Measurements from ENCODE around the gene CRIM1.

CRIM1 gene

GRCh38 chr2:36482576-36483214, 127.1 kb downstream of the CRIM1 start:
- H3K4me1 ChIP-seq (ENCODE audit: control insufficient read depth, insufficient read depth, low read length): peaks cover 24% of the 10 kb centered on the region
- no peak overlapping the region for H3K4me3 ChIP-seq (ENCODE audit: low read depth, low read length)
- H3K27me3 ChIP-seq (ENCODE audit: control insufficient read depth, insufficient read depth, low read length): no peaks in the 10 kb centered on the region
- H3K9ac ChIP-seq (ENCODE audit: low read depth, low read length): no peak overlapping the region
- H3K27ac ChIP-seq (ENCODE audit: low read depth, low read length): no peak overlapping the region
- H3K36me3 ChIP-seq (ENCODE audit: control insufficient read depth, insufficient read depth, low read length): peaks cover 54% of the 10 kb centered on the region
- no peaks in the 10 kb centered on the region for H3K9me3 ChIP-seq (ENCODE audit: control insufficient read depth, insufficient read depth, low read length)

- Histone ChIP-seq H3K4me1 (ENCODE audit: control insufficient read depth, insufficient read depth, low read length) (peaks cover 24% of the 10 kb centered on the region), H3K27ac (ENCODE audit: low read depth, low read length) (no peak overlapping the region), H3K4me3 (ENCODE audit: low read depth, low read length) (no peak overlapping the region)
These were observed 127.7 kb downstream of the CRIM1 start for GRCh38 chr2:36483290-36483689.

GRCh38 chr2:36484454-36484853, 128.9 kb downstream of the CRIM1 start:
- peaks cover 46% of the 10 kb centered on the region for H3K36me3 ChIP-seq (ENCODE audit: control insufficient read depth, insufficient read depth, low read length)

More at GRCh38 chr2:36483290-36483689, 127.7 kb downstream of the CRIM1 start:
- Histone ChIP-seq H3K27me3 (ENCODE audit: control insufficient read depth, insufficient read depth, low read length) (no peaks in the 10 kb centered on the region), H3K9me3 (ENCODE audit: control insufficient read depth, insufficient read depth, low read length) (no peaks in the 10 kb centered on the region), H3K9ac (ENCODE audit: low read depth, low read length) (no peak overlapping the region), H3K36me3 (ENCODE audit: control insufficient read depth, insufficient read depth, low read length) (peaks cover 51% of the 10 kb centered on the region)

DNA sequence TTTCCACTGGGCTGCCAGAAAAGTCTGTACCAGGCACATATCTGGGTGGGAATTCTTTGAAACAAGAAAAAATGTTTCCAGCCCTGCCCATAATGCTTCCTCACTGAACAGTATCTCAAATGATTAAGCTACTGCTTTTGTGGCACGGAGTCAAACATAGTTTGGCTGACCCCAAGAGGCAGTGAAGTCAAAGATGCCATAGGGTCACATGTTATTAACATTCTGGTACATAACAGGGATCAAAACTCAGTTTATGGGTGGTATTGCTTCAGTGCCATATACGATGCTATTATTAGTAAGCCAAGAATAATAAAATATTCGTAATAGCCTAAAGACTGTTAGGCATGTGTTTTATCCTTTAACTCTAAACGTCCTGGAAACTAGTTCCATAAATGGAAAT, 129.9 kb downstream of the CRIM1 start:
- no peak overlapping the region for H3K9ac ChIP-seq (ENCODE audit: low read depth, low read length)
- H3K4me3 ChIP-seq (ENCODE audit: low read depth, low read length): no peak overlapping the region
- H3K4me1 ChIP-seq (ENCODE audit: control insufficient read depth, insufficient read depth, low read length): peaks cover 12% of the 10 kb centered on the region
- no peak overlapping the region for H3K27ac ChIP-seq (ENCODE audit: low read depth, low read length)
- H3K36me3 ChIP-seq (ENCODE audit: control insufficient read depth, insufficient read depth, low read length): peaks cover 35% of the 10 kb centered on the region
- H3K9me3 ChIP-seq (ENCODE audit: control insufficient read depth, insufficient read depth, low read length): no peaks in the 10 kb centered on the region
- H3K27me3 ChIP-seq (ENCODE audit: control insufficient read depth, insufficient read depth, low read length): no peaks in the 10 kb centered on the region

More at GRCh38 chr2:36484454-36484853, 128.9 kb downstream of the CRIM1 start:
- Histone ChIP-seq H3K27me3 (ENCODE audit: control insufficient read depth, insufficient read depth, low read length) (no peaks in the 10 kb centered on the region), H3K4me3 (ENCODE audit: low read depth, low read length) (no peak overlapping the region), H3K27ac (ENCODE audit: low read depth, low read length) (no peak overlapping the region), H3K9me3 (ENCODE audit: control insufficient read depth, insufficient read depth, low read length) (no peaks in the 10 kb centered on the region), H3K9ac (ENCODE audit: low read depth, low read length) (no peak overlapping the region), H3K4me1 (ENCODE audit: control insufficient read depth, insufficient read depth, low read length) (peaks cover 17% of the 10 kb centered on the region)

- Histone ChIP-seq H3K4me3 (ENCODE audit: low read depth, low read length) (no peak overlapping the region), H3K9ac (ENCODE audit: low read depth, low read length) (peak overlapping the region; percentile 1; the same call in 1 of the 2 replicates), H3K9me3 (ENCODE audit: control insufficient read depth, insufficient read depth, low read length) (no peaks in the 10 kb centered on the region), H3K27me3 (ENCODE audit: control insufficient read depth, insufficient read depth, low read length) (no peaks in the 10 kb centered on the region), H3K4me1 (ENCODE audit: control insufficient read depth, insufficient read depth, low read length) (peaks cover 12% of the 10 kb centered on the region), H3K36me3 (ENCODE audit: control insufficient read depth, insufficient read depth, low read length) (peaks cover 24% of the 10 kb centered on the region), H3K27ac (ENCODE audit: low read depth, low read length) (no peak overlapping the region)
These were observed 131.0 kb downstream of the CRIM1 start for GRCh38 chr2:36486521-36487044.

DNA sequence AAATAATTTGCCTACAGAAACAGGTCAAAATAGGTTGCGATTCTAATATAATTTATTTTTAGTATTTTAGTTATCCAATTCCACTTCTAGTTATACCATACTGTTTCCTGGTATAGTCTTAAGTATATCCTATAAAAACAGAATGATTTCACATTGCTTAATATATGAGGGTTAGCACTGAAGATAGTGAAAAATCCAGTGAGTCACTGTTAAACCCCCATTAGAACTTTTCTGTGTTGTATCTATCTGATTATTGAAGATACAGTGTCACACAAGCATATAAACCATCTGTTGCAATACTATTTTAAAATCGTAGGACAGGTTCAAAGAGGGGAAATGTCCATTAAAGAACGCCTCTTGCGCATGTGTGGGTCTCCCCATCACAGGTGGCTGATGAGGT, 132.4 kb downstream of the CRIM1 start:
- Histone ChIP-seq H3K9ac (ENCODE audit: low read depth, low read length) (no peak overlapping the region), H3K27ac (ENCODE audit: low read depth, low read length) (no peak overlapping the region), H3K36me3 (ENCODE audit: control insufficient read depth, insufficient read depth, low read length) (peaks cover 11% of the 10 kb centered on the region), H3K27me3 (ENCODE audit: control insufficient read depth, insufficient read depth, low read length) (no peaks in the 10 kb centered on the region), H3K9me3 (ENCODE audit: control insufficient read depth, insufficient read depth, low read length) (no peaks in the 10 kb centered on the region), H3K4me1 (ENCODE audit: control insufficient read depth, insufficient read depth, low read length) (peaks cover 16% of the 10 kb centered on the region), H3K4me3 (ENCODE audit: low read depth, low read length) (no peak overlapping the region)

GRCh38 chr2:36489281-36489680, 133.7 kb downstream of the CRIM1 start:
- Histone ChIP-seq H3K4me1 (ENCODE audit: control insufficient read depth, insufficient read depth, low read length) (peaks cover 18% of the 10 kb centered on the region), H3K36me3 (ENCODE audit: control insufficient read depth, insufficient read depth, low read length) (peaks cover 3% of the 10 kb centered on the region), H3K4me3 (ENCODE audit: low read depth, low read length) (no peak overlapping the region), H3K9me3 (ENCODE audit: control insufficient read depth, insufficient read depth, low read length) (no peaks in the 10 kb centered on the region), H3K27ac (ENCODE audit: low read depth, low read length) (no peak overlapping the region), H3K27me3 (ENCODE audit: control insufficient read depth, insufficient read depth, low read length) (no peaks in the 10 kb centered on the region), H3K9ac (ENCODE audit: low read depth, low read length) (no peak overlapping the region)

- H3K27ac ChIP-seq (ENCODE audit: low read depth, low read length): no peak overlapping the region
- peaks cover 3% of the 10 kb centered on the region; the same call in 1 of the 2 replicates for H3K36me3 ChIP-seq (ENCODE audit: control insufficient read depth, insufficient read depth, low read length)
These were observed 135.2 kb downstream of the CRIM1 start for GRCh38 chr2:36490749-36491148.

GRCh38 chr2:36492216-36492945, 136.8 kb downstream of the CRIM1 start:
- no peak overlapping the region for H3K9ac ChIP-seq (ENCODE audit: low read depth, low read length)
- H3K27me3 ChIP-seq (ENCODE audit: control insufficient read depth, insufficient read depth, low read length): no peaks in the 10 kb centered on the region
- H3K9me3 ChIP-seq (ENCODE audit: control insufficient read depth, insufficient read depth, low read length): no peaks in the 10 kb centered on the region
- peaks cover 6% of the 10 kb centered on the region; the same call in 1 of the 2 replicates for H3K4me1 ChIP-seq (ENCODE audit: control insufficient read depth, insufficient read depth, low read length)
- H3K4me3 ChIP-seq (ENCODE audit: low read depth, low read length): no peak overlapping the region
- no peak overlapping the region for H3K27ac ChIP-seq (ENCODE audit: low read depth, low read length)
- peaks cover 3% of the 10 kb centered on the region; the same call in 1 of the 2 replicates for H3K36me3 ChIP-seq (ENCODE audit: control insufficient read depth, insufficient read depth, low read length)

More at GRCh38 chr2:36490749-36491148, 135.2 kb downstream of the CRIM1 start:
- Histone ChIP-seq H3K9ac (ENCODE audit: low read depth, low read length) (no peak overlapping the region), H3K9me3 (ENCODE audit: control insufficient read depth, insufficient read depth, low read length) (no peaks in the 10 kb centered on the region), H3K4me1 (ENCODE audit: control insufficient read depth, insufficient read depth, low read length) (peaks cover 18% of the 10 kb centered on the region), H3K27me3 (ENCODE audit: control insufficient read depth, insufficient read depth, low read length) (no peaks in the 10 kb centered on the region), H3K4me3 (ENCODE audit: low read depth, low read length) (no peak overlapping the region)

DNA sequence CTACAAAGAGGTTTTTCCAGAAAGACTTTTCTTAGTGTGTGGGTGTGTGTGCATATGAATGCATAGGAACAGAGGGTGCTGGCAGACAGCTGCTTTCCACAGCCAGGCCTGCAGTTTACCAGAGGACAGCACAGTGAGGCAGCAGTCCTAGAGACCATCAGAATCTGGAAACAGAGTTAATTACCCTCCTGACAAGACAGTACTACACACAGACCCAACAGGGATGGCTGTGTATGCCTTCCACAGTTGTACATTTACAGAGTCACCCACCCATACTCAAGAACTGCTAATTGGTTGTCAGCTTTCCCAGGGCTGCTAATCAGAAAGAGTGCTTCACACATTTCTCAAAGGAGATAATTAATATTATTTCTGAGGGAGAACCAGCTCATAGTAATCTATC, 137.7 kb downstream of the CRIM1 start:
- H3K4me3 ChIP-seq (ENCODE audit: low read depth, low read length): no peak overlapping the region
- H3K27me3 ChIP-seq (ENCODE audit: control insufficient read depth, insufficient read depth, low read length): no peaks in the 10 kb centered on the region
- no peaks in the 10 kb centered on the region for H3K9me3 ChIP-seq (ENCODE audit: control insufficient read depth, insufficient read depth, low read length)
- H3K9ac ChIP-seq (ENCODE audit: low read depth, low read length): no peak overlapping the region
- H3K36me3 ChIP-seq (ENCODE audit: control insufficient read depth, insufficient read depth, low read length): peaks cover 3% of the 10 kb centered on the region; the same call in 1 of the 2 replicates
- H3K27ac ChIP-seq (ENCODE audit: low read depth, low read length): no peak overlapping the region
- H3K4me1 ChIP-seq (ENCODE audit: control insufficient read depth, insufficient read depth, low read length): peaks cover 6% of the 10 kb centered on the region; the same call in 1 of the 2 replicates

Measured in HUES48 (cell line).